Measurements from ENCODE around the gene FZD2.

FZD2 gene

GRCh38 chr17:44610331-44610730 lies 53.0 kb downstream of the FZD2 start:
- DNase-seq, result no peak
